Endothelial cell of umbilical vein (primary cell): ENCODE results near the gene ATP11C. TPM values are rescaled to one million over a fixed set of nuclear protein-coding genes. Genes with fewer than 3 reads are reported as not detected.

ENCODE experiments used
- BruUV-seq: library from RNA; stranded (reverse); fragments of 400-500 nt; replicated peaks from 2 replicates; lab custom pipeline; 2021; lab: Mats Ljungman, UMichigan
- CTCF ChIA-PET: fragments of 300-600, 350-600 bp; sonication (Branson Sonifier 250); formaldehyde crosslinking; loops from one replicate; lab custom pipeline; 2021; ENCODE audit warnings: antibody characterized with exemption, inconsistent platforms; lab: Charles Lee
- POLR2A ChIA-PET: fragments of 300-600, 350-600 bp; sonication (Branson Sonifier 250); formaldehyde crosslinking; loops from one replicate; lab custom pipeline; 2021; ENCODE audit warnings: antibody characterized with exemption, inconsistent platforms; lab: Charles Lee
- DNase-seq: peaks from one replicate; pipeline ENCODE4 v3.0.0-alpha.2; 2011; ENCODE audit warnings: low read depth, low spot score
- FAIRE-seq: peaks from 2 replicates; lab custom pipeline; 2011; peaks lifted over from hg19 to GRCh38; lab: Jason Lieb, UNC
- H2AFZ ChIP-seq: 2 replicates; pipeline ENCODE4 v1.6.0; 2012; ENCODE audit warnings: low read depth, low read length, control low read depth, inconsistent platforms
- H3K27ac ChIP-seq: 2 replicates; pipeline ENCODE4 v1.5.1; 2011; ENCODE audit warnings: low read depth, mild to moderate bottlenecking, control low read depth, low read length, moderate library complexity; ENCODE audit not compliant: insufficient read depth
- H3K27me3 ChIP-seq, 2 experiments: 2 replicates each; pipeline versions ENCODE4 v1.6.0 to v1.6.1; 2011; ENCODE audit warnings: low read length in 2 of 2, mixed read lengths in 1 of 2; ENCODE audit not compliant: control insufficient read depth in 2 of 2, insufficient read depth in 2 of 2
- H3K36me3 ChIP-seq, 2 experiments: 2 replicates in 1 of 2; 3 replicates in 1 of 2; pipeline ENCODE4 v1.5.1; 2011; ENCODE audit warnings: low read length in 2 of 2, mild to moderate bottlenecking in 1 of 2, moderate library complexity in 1 of 2; ENCODE audit not compliant: control insufficient read depth in 2 of 2, insufficient read depth in 2 of 2; ENCODE audit errors: extremely low read depth in 1 of 2
- H3K4me1 ChIP-seq: 3 replicates; pipeline ENCODE4 v1.5.1; 2011; ENCODE audit warnings: mild to moderate bottlenecking, low read length; ENCODE audit not compliant: control insufficient read depth, insufficient read depth; ENCODE audit errors: extremely low read depth
- H3K4me2 ChIP-seq: 2 replicates; pipeline ENCODE4 v1.6.1; 2011; ENCODE audit warnings: low read length, control low read depth, mixed read lengths; ENCODE audit not compliant: insufficient read depth
- H3K4me3 ChIP-seq, 3 experiments: fragments of 200-600 bp in 1 of 3; sonication (generic), shearing (Covaris generic) in 1 of 3; replicated peaks in 1 of 3; 2 replicates each; pipeline ENCODE4 v1.5.1; 2011 to 2016; ENCODE audit warnings: control low read depth in 3 of 3, low read length in 3 of 3, mild to moderate bottlenecking in 2 of 3, inconsistent platforms in 1 of 3, low read depth in 1 of 3, moderate library complexity in 1 of 3; ENCODE audit not compliant: insufficient read depth in 1 of 3
- H3K79me2 ChIP-seq: 2 replicates; pipeline ENCODE4 v1.6.0; 2012; ENCODE audit warnings: low read length, inconsistent platforms; ENCODE audit not compliant: control insufficient read depth, insufficient read depth
- H3K9ac ChIP-seq: replicated peaks from 2 replicates; pipeline ENCODE3; 2011; ENCODE audit warnings: low read length, control low read depth; ENCODE audit not compliant: insufficient read depth; ENCODE audit errors: extremely low read depth
- H3K9me1 ChIP-seq: replicated peaks from 3 replicates; pipeline ENCODE4 v1.6.0; 2011; ENCODE audit warnings: mild to moderate bottlenecking, low read length; ENCODE audit not compliant: control insufficient read depth, insufficient read depth; ENCODE audit errors: extremely low read depth
- H3K9me3 ChIP-seq: replicated peaks from 2 replicates; pipeline ENCODE4 v1.5.1; 2012; ENCODE audit warnings: low read length, inconsistent platforms; ENCODE audit not compliant: control insufficient read depth, insufficient read depth
- H4K20me1 ChIP-seq: replicated peaks from 2 replicates; pipeline ENCODE3; 2011; ENCODE audit warnings: mild to moderate bottlenecking, low read length; ENCODE audit not compliant: control insufficient read depth, insufficient read depth; ENCODE audit errors: extremely low read depth
- EZH2 ChIP-seq: IDR thresholded peaks from 2 replicates; pipeline ENCODE4 v1.6.1; 2012; ENCODE audit warnings: borderline replicate concordance, low read depth, mild to moderate bottlenecking, moderate library complexity, low read length, inconsistent platforms; ENCODE audit not compliant: severe bottlenecking
- FOS ChIP-seq: IDR thresholded peaks from 2 replicates; pipeline ENCODE4 v1.6.1; 2011; ENCODE audit warnings: mild to moderate bottlenecking, low read length, moderate library complexity, borderline replicate concordance; ENCODE audit not compliant: insufficient read depth
- GATA2 ChIP-seq: IDR thresholded peaks from 2 replicates; pipeline ENCODE4 v1.7.0; 2011; ENCODE audit warnings: low read depth, mild to moderate bottlenecking, moderate library complexity, mixed read lengths, low read length; ENCODE audit not compliant: insufficient read length, insufficient read depth
- JUN ChIP-seq: IDR thresholded peaks from 2 replicates; pipeline ENCODE4 v1.6.1; 2011; ENCODE audit warnings: borderline replicate concordance, low read depth; ENCODE audit not compliant: insufficient read length, insufficient read depth
- MYC ChIP-seq: IDR thresholded peaks from one replicate; pipeline ENCODE4 v1.6.1; 2011; ENCODE audit warnings: mild to moderate bottlenecking, low read depth, low read length
- POLR2A ChIP-seq: IDR thresholded peaks from 2 replicates; pipeline ENCODE4 v1.6.1; 2012; ENCODE audit warnings: low read depth, mild to moderate bottlenecking, control low read depth, low read length
- POLR2AphosphoS5 ChIP-seq: IDR thresholded peaks from 2 replicates; pipeline ENCODE4 v1.6.1; 2012; ENCODE audit warnings: low read depth, mild to moderate bottlenecking, control low read depth, low read length, moderate library complexity; ENCODE audit not compliant: insufficient read depth
- dilution Hi-C: fragments of 300-500 bp; cut with MboI; formaldehyde crosslinking; loops from one replicate; pipeline ENCODE4 v1.15.0; 2019; ENCODE audit warnings: low sequenced_read_pairs; ENCODE audit not compliant: extremely low pct_ligation_motif_present
- intact Hi-C: fragments of 100-400 bp; cut with micrococcal nuclease; formaldehyde crosslinking; loops from one replicate; pipeline ENCODE4 v1.10.0; 2022
- polyA plus RNA-seq, 4 experiments: library from polyadenylated mRNA; depleted of rRNA in 3 of 4; stranded (reverse) in 3 of 4; unstranded in 1 of 4; fragments of >200 nt; gene quantifications; 2 replicates each; pipeline versions ENCODE4 v1.2.1 to v1.2.3, GENCODE V29; 2011 to 2012; ENCODE audit warnings: missing spikeins in 1 of 4
- total RNA-seq: library from RNA; stranded (reverse); gene quantifications from 2 replicates; pipeline ENCODE4 v1.2.3, GENCODE V29; 2021
- TF ChIP-seq, protein P1 (sequence below): IDR thresholded peaks from 2 replicates; pipeline ENCODE4 v1.6.1; 2011; ENCODE audit not compliant: insufficient read depth, insufficient read length
- TF ChIP-seq, protein P2 (sequence below), 2 donors: IDR thresholded peaks; 1 replicate in 1 of 2; 2 replicates in 1 of 2; pipeline ENCODE4 v1.5.1; 2011; ENCODE audit warnings: low read length in 2 of 2, mild to moderate bottlenecking in 2 of 2, moderate library complexity in 2 of 2, control low read depth in 1 of 2, inconsistent platforms in 1 of 2, low read depth in 1 of 2; ENCODE audit not compliant: insufficient read depth in 1 of 2; ENCODE audit errors: extremely low read depth in 1 of 2

Gene ATP11C
- total and polyA plus RNA-seq, 2 donors (not counting 3 experiments of a cell fraction or from before 2014, with no cell fraction given): 9.1 to 31.8 TPM

DNA sequence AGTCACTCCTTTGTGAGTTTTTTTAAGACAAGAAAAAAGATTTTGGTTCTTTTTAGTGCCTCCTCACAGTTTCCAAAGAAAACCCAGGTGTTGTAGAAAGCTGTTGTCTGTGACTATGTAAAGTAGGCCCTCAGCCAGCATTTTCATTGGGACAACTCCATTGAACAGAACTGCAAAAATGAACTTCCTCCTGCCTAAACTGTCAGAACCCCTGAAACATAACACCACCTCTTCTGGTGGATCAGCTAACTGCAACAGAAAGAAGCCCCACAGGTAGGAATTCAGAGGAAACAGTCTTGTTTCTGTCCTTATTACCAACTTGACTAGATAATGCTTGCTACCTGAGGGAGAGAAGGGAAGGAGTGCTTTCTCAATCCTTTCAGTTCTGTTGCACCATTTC is 3.4 kb upstream of the ATP11C start:
- dilution Hi-C loops: no loop called here

More for the DNA sequence above, 3.4 kb upstream of the ATP11C start:
- Histone ChIP-seq H3K4me3 (no peak overlapping the region), H3K9me3 (no peaks in the 10 kb centered on the region), H3K27ac (no peak overlapping the region), H3K27me3 (no peaks in the 10 kb centered on the region), H3K9me1 (no peaks in the 10 kb centered on the region), H3K9ac (no peak overlapping the region), H2AFZ (no peak overlapping the region), H4K20me1 (no peaks in the 10 kb centered on the region), H3K4me2 (no peak overlapping the region), H3K4me1 (peaks cover 3% of the 10 kb centered on the region), H3K79me2 (peaks cover 7% of the 10 kb centered on the region), H3K36me3 (no peaks in the 10 kb centered on the region)
- intact Hi-C loops: loop anchor here (10.0 kb wide), 1 partner anchor 201 kb away; no protein-coding TSS in a partner anchor
- ChIA-PET POLR2A (no interaction called here), CTCF (no interaction called here)
- FAIRE-seq (peak; percentile 12), DNase-seq (no peak)
- no TSS peak for BruUV-seq
- no peak for TF ChIP-seq MYC
- TF ChIP-seq, protein P1, sequence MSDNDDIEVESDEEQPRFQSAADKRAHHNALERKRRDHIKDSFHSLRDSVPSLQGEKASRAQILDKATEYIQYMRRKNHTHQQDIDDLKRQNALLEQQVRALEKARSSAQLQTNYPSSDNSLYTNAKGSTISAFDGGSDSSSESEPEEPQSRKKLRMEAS: no peak
- TF ChIP-seq, protein P2, sequence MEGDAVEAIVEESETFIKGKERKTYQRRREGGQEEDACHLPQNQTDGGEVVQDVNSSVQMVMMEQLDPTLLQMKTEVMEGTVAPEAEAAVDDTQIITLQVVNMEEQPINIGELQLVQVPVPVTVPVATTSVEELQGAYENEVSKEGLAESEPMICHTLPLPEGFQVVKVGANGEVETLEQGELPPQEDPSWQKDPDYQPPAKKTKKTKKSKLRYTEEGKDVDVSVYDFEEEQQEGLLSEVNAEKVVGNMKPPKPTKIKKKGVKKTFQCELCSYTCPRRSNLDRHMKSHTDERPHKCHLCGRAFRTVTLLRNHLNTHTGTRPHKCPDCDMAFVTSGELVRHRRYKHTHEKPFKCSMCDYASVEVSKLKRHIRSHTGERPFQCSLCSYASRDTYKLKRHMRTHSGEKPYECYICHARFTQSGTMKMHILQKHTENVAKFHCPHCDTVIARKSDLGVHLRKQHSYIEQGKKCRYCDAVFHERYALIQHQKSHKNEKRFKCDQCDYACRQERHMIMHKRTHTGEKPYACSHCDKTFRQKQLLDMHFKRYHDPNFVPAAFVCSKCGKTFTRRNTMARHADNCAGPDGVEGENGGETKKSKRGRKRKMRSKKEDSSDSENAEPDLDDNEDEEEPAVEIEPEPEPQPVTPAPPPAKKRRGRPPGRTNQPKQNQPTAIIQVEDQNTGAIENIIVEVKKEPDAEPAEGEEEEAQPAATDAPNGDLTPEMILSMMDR (IDR thresholded peaks at IDR 0.05; ENCODE audit: extremely low read depth in 1 of 2, insufficient read depth in 1 of 2, low read depth in 1 of 2, low read length in 2 of 2): no peak
- TF ChIP-seq JUN: no peak
- TF ChIP-seq EZH2: no peak
- TF ChIP-seq FOS: no peak
- TF ChIP-seq POLR2AphosphoS5: no peak
- TF ChIP-seq POLR2A: no peak
- no peak for TF ChIP-seq GATA2
